ENCODE results near the gene GPR158. TPM values are rescaled to one million over a fixed set of nuclear protein-coding genes. Genes with fewer than 3 reads are reported as not detected.

GPR158 gene
- total RNA-seq, 2 donors from 2014 or later: 0.07 to 0.16 TPM

DNA sequence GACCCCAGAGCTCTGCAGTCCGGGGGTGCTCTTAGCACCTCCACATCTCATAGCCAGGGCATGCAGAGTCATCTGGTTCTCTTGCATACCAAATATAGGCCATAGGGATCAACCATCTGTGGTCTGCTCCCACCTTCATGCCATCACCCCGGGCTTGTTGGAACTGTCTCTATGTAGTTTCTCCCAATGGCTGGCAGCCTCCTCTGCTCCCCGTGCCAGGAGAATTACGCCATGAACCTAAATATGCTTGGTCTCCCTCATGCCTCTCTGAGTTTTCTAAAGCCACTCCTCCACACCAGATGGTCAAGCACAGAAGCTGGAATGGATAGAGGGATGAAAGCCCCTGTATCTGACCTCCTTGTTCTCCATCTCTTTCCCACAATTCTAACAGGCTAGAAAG lies 456.7 kb downstream of the GPR158 start:
- no peak for TF ChIP-seq CTCF (IDR thresholded peaks at IDR 0.05)

DNA sequence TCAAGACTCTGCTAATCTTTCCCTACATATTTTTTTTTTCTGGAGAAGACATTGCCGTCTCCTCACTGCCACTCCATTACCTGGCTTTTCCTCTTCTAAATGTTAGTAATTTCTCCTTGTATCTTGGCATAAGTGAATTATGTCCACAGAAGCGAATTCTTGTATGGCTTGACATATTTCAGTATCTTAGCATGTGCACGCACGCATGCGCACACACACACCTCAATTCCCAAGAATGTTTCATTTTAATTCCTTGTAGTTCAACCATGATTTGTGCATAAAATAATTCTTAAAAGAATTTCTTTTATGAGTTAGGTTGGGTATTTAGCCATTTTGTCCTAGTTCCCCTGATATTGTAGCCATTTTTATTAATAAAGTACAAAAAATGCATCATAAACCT lies 458.0 kb downstream of the GPR158 start:
- no peaks in the 10 kb centered on the region for H3K4me1 ChIP-seq
- no peaks in the 10 kb centered on the region for H3K27me3 ChIP-seq
- intact Hi-C loops (cut with DNase I): no loop called here
- no peak overlapping the region for H3K27ac ChIP-seq
- H3K9me3 ChIP-seq: no peaks in the 10 kb centered on the region
- no peaks in the 10 kb centered on the region for H3K36me3 ChIP-seq
- no peak overlapping the region for H3K9ac ChIP-seq (ENCODE audit: low read depth in 2 of 2, low read length in 2 of 2)
- DNase-seq: no peak
- TF ChIP-seq CTCF (IDR thresholded peaks at IDR 0.05): no peak
- no peak overlapping the region for H3K4me3 ChIP-seq

More for the DNA sequence above, 456.7 kb downstream of the GPR158 start:
- Histone ChIP-seq H3K9ac (ENCODE audit: low read depth in 2 of 2, low read length in 2 of 2) (no peak overlapping the region), H3K4me3 (no peak overlapping the region), H3K4me1 (no peaks in the 10 kb centered on the region), H3K36me3 (no peaks in the 10 kb centered on the region), H3K27me3 (no peaks in the 10 kb centered on the region), H3K9me3 (no peaks in the 10 kb centered on the region), H3K27ac (no peak overlapping the region)
- intact Hi-C loops (cut with DNase I): no loop called here
- DNase-seq: no peak

DNA sequence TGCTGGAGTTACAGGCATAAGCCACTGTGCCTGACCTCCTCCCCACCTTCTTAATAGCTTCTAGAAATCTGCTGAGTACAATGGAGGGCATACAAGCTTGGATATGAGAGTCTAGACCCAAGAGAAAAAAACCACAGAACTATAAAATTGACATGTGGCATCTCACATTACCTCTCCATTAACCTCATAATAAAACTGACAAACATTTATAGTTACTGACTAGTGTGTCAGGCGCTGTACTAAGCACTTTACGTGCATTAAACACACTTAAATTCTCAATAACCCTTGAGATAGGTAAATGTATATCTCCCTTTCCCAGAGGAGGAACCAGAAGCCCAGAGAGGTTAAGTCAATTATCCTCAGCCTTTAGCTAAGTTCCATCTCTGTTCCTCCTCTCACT lies 458.7 kb downstream of the GPR158 start:
- Histone ChIP-seq H3K4me3 (no peak overlapping the region), H3K9me3 (no peaks in the 10 kb centered on the region), H3K4me1 (no peaks in the 10 kb centered on the region), H3K27me3 (no peaks in the 10 kb centered on the region), H3K9ac (ENCODE audit: low read depth in 2 of 2, low read length in 2 of 2) (no peak overlapping the region), H3K36me3 (no peaks in the 10 kb centered on the region), H3K27ac (no peak overlapping the region)
- intact Hi-C loops (cut with DNase I): no loop called here
- no peak for DNase-seq
- no peak for TF ChIP-seq CTCF (IDR thresholded peaks at IDR 0.05)

DNA sequence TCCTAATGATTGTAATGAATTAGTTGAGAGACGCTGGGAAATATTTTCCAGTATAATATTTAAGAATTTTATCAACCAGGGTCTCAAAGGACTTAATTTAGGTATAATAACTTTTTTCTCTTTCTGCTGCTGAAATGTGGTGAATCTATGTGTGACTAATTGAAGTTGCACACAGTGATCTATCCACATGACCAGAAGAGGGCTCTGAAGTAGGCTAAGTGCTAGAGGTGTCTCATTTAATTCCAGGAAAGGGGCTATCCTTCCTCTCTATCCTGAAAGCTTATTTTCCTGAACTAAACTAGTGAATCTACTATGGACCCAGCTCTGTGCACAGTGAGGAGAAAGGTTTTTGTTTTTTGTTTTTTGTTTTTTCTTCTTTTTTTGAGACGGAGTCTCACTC lies 464.8 kb downstream of the GPR158 start:
- H3K9ac ChIP-seq (ENCODE audit: low read depth in 2 of 2, low read length in 2 of 2): no peak overlapping the region
- no peak for TF ChIP-seq CTCF (IDR thresholded peaks at IDR 0.05)
- no peaks in the 10 kb centered on the region for H3K27me3 ChIP-seq
- H3K4me3 ChIP-seq: no peak overlapping the region
- H3K4me1 ChIP-seq: no peaks in the 10 kb centered on the region
- H3K9me3 ChIP-seq: no peaks in the 10 kb centered on the region
- no peaks in the 10 kb centered on the region for H3K36me3 ChIP-seq
- intact Hi-C loops (cut with DNase I): no loop called here
- H3K27ac ChIP-seq: no peak overlapping the region
- no peak for DNase-seq

GRCh38 chr10:25641595-25641994 lies 466.8 kb downstream of the GPR158 start:
- Histone ChIP-seq H3K9ac (ENCODE audit: low read depth in 2 of 2, low read length in 2 of 2) (no peak overlapping the region), H3K27ac (no peak overlapping the region), H3K36me3 (no peaks in the 10 kb centered on the region), H3K4me1 (no peaks in the 10 kb centered on the region), H3K27me3 (no peaks in the 10 kb centered on the region), H3K9me3 (no peaks in the 10 kb centered on the region), H3K4me3 (no peak overlapping the region)
- no peak for DNase-seq
- intact Hi-C loops (cut with DNase I): no loop called here
- TF ChIP-seq CTCF (IDR thresholded peaks at IDR 0.05): no peak

GRCh38 chr10:25642721-25643120 lies 467.9 kb downstream of the GPR158 start:
- no peak overlapping the region for H3K9ac ChIP-seq (ENCODE audit: low read depth in 2 of 2, low read length in 2 of 2)
- no peaks in the 10 kb centered on the region for H3K36me3 ChIP-seq
- intact Hi-C loops (cut with DNase I): no loop called here
- H3K4me1 ChIP-seq: no peaks in the 10 kb centered on the region
- H3K4me3 ChIP-seq: no peak overlapping the region
- no peak overlapping the region for H3K27ac ChIP-seq
- no peaks in the 10 kb centered on the region for H3K27me3 ChIP-seq
- H3K9me3 ChIP-seq: no peaks in the 10 kb centered on the region
- no peak for DNase-seq
- TF ChIP-seq CTCF (IDR thresholded peaks at IDR 0.05): no peak

Data from colonic mucosa (tissue), 4 donors.